ENCODE results near the gene ROM1. TPM values are rescaled to one million over a fixed set of nuclear protein-coding genes. Genes with fewer than 3 reads are reported as not detected.

ROM1 gene
- total RNA-seq, 1 experiment from 2014 or later = 0.45 TPM

Small RNA genes lying within 50 kb of the gene (small RNA-seq; reads per million reads assigned to genes)
- gene AP001458.1 (not detected), gene MIR6747 (not detected)

Other genes starting within 250 kb of the ROM1 start
- not detected in 2 replicates for gene SCGB1A1, start 194.2 kb upstream of the ROM1 start, total RNA-seq (2014; rRNA removed; shearing (Covaris generic); ENCODE audit: low replicate concordance)
- gene AHNAK, start 66.5 kb upstream of the ROM1 start, total RNA-seq (2014; rRNA removed; shearing (Covaris generic); ENCODE audit: low replicate concordance) = under 0.01 and 0.34 TPM in 2 replicates
- gene EEF1G, start 39.4 kb upstream of the ROM1 start, total RNA-seq (2014; rRNA removed; shearing (Covaris generic); ENCODE audit: low replicate concordance) = 1,351 and 2,115 TPM in 2 replicates
- 8.1 and 17.3 TPM in 2 replicates for gene TUT1, start 21.7 kb upstream of the ROM1 start, total RNA-seq (2014; rRNA removed; shearing (Covaris generic); ENCODE audit: low replicate concordance)
- gene MTA2, start 11.4 kb upstream of the ROM1 start, total RNA-seq (2014; rRNA removed; shearing (Covaris generic); ENCODE audit: low replicate concordance) = 60.2 and 89.3 TPM in 2 replicates
- 21.2 and 22.0 TPM in 2 replicates for gene EML3, start 482 bp upstream of the ROM1 start, total RNA-seq (2014; rRNA removed; shearing (Covaris generic); ENCODE audit: low replicate concordance)
- gene B3GAT3, start 8.7 kb downstream of the ROM1 start, total RNA-seq (2014; rRNA removed; shearing (Covaris generic); ENCODE audit: low replicate concordance) = 43.5 and 76.5 TPM in 2 replicates
- 98.5 and 104 TPM in 2 replicates for gene GANAB, start 33.4 kb downstream of the ROM1 start, total RNA-seq (2014; rRNA removed; shearing (Covaris generic); ENCODE audit: low replicate concordance)
- 17.4 and 26.0 TPM in 2 replicates for gene INTS5, start 40.0 kb downstream of the ROM1 start, total RNA-seq (2014; rRNA removed; shearing (Covaris generic); ENCODE audit: low replicate concordance)
- gene C11orf98, start 52.0 kb downstream of the ROM1 start, total RNA-seq (2014; rRNA removed; shearing (Covaris generic); ENCODE audit: low replicate concordance) = 83.6 and 158 TPM in 2 replicates
- gene CSKMT, start 52.1 kb downstream of the ROM1 start, total RNA-seq (2014; rRNA removed; shearing (Covaris generic); ENCODE audit: low replicate concordance) = 4.5 and 8.2 TPM in 2 replicates
- 13.9 and 27.3 TPM in 2 replicates for gene UQCC3, start 58.4 kb downstream of the ROM1 start, total RNA-seq (2014; rRNA removed; shearing (Covaris generic); ENCODE audit: low replicate concordance)
- 18.4 and 28.8 TPM in 2 replicates for gene LBHD1, start 59.0 kb downstream of the ROM1 start, total RNA-seq (2014; rRNA removed; shearing (Covaris generic); ENCODE audit: low replicate concordance)
- gene UBXN1, start 65.8 kb downstream of the ROM1 start, total RNA-seq (2014; rRNA removed; shearing (Covaris generic); ENCODE audit: low replicate concordance) = 160 and 334 TPM in 2 replicates
- 0.45 and 0.54 TPM in 2 replicates for gene LRRN4CL, start 76.3 kb downstream of the ROM1 start, total RNA-seq (2014; rRNA removed; shearing (Covaris generic); ENCODE audit: low replicate concordance)
- 55.6 and 79.1 TPM in 2 replicates for gene BSCL2, start 94.2 kb downstream of the ROM1 start, total RNA-seq (2014; rRNA removed; shearing (Covaris generic); ENCODE audit: low replicate concordance)
- gene GNG3, start 94.4 kb downstream of the ROM1 start, total RNA-seq (2014; rRNA removed; shearing (Covaris generic); ENCODE audit: low replicate concordance) = not detected in 2 replicates
- 10.6 and 13.9 TPM in 2 replicates for gene HNRNPUL2, start 114.2 kb downstream of the ROM1 start, total RNA-seq (2014; rRNA removed; shearing (Covaris generic); ENCODE audit: low replicate concordance)
- 48.9 and 49.2 TPM in 2 replicates for gene TTC9C, start 115.2 kb downstream of the ROM1 start, total RNA-seq (2014; rRNA removed; shearing (Covaris generic); ENCODE audit: low replicate concordance)
- gene ZBTB3, start 140.9 kb downstream of the ROM1 start, total RNA-seq (2014; rRNA removed; shearing (Covaris generic); ENCODE audit: low replicate concordance) = 5.3 and 6.6 TPM in 2 replicates
- 115 and 140 TPM in 2 replicates for gene POLR2G, start 148.3 kb downstream of the ROM1 start, total RNA-seq (2014; rRNA removed; shearing (Covaris generic); ENCODE audit: low replicate concordance)
- 10.4 and 30.1 TPM in 2 replicates for gene TAF6L, start 158.1 kb downstream of the ROM1 start, total RNA-seq (2014; rRNA removed; shearing (Covaris generic); ENCODE audit: low replicate concordance)
- 58.0 and 80.4 TPM in 2 replicates for gene TMEM179B, start 174.1 kb downstream of the ROM1 start, total RNA-seq (2014; rRNA removed; shearing (Covaris generic); ENCODE audit: low replicate concordance)
- 22.2 and 34.6 TPM in 2 replicates for gene TMEM223, start 178.7 kb downstream of the ROM1 start, total RNA-seq (2014; rRNA removed; shearing (Covaris generic); ENCODE audit: low replicate concordance)
- 37.5 and 41.1 TPM in 2 replicates for gene NXF1, start 192.2 kb downstream of the ROM1 start, total RNA-seq (2014; rRNA removed; shearing (Covaris generic); ENCODE audit: low replicate concordance)
- gene STX5, start 218.8 kb downstream of the ROM1 start, total RNA-seq (2014; rRNA removed; shearing (Covaris generic); ENCODE audit: low replicate concordance) = 30.0 and 39.9 TPM in 2 replicates
- gene TEX54, start 219.6 kb downstream of the ROM1 start, total RNA-seq (2014; rRNA removed; shearing (Covaris generic); ENCODE audit: low replicate concordance) = 2.7 TPM in 1 of 2 replicates, not detected in the other
- gene WDR74, start 226.3 kb downstream of the ROM1 start, total RNA-seq (2014; rRNA removed; shearing (Covaris generic); ENCODE audit: low replicate concordance) = 44.0 and 123 TPM in 2 replicates